ENCODE data around the gene OGFOD2.
"Not testable (repeated sequence)": the region's sequence is repeated elsewhere in the genome, so short reads cannot be mapped to it uniquely, and the experiment has no call there.

Gene OGFOD2

GRCh38 chr12:122974892-122975789 is at the start of gene OGFOD2:
Gene OGFOD2, plus strand, starts transcription at chr12:122975244. Its CDS starts 8 bp downstream, at chr12:122975252.
- DNase-seq: peak; percentile 86 to 88

GRCh38 chr12:122927756-122928403 is 47.2 kb upstream of the OGFOD2 start:
- no peak for DNase-seq

- no peak for DNase-seq
These were observed 46.5 kb upstream of the OGFOD2 start for GRCh38 chr12:122928404-122929147.

- no peak for DNase-seq
These were observed 45.9 kb upstream of the OGFOD2 start for GRCh38 chr12:122929148-122929538.

GRCh38 chr12:122929812-122930211 is 45.2 kb upstream of the OGFOD2 start:
- no peak for DNase-seq

GRCh38 chr12:122932207-122932606 is 42.8 kb upstream of the OGFOD2 start:
- no peak for DNase-seq

- DNase-seq: no peak
These were observed 40.3 kb upstream of the OGFOD2 start for GRCh38 chr12:122934722-122935121.

GRCh38 chr12:122935318-122935717 is 39.7 kb upstream of the OGFOD2 start:
- no peak for DNase-seq

GRCh38 chr12:122937622-122938091 is 37.4 kb upstream of the OGFOD2 start:
- no peak for DNase-seq

- DNase-seq: no peak
These were observed 35.9 kb upstream of the OGFOD2 start for GRCh38 chr12:122939125-122939524.

- DNase-seq: not testable (repeated sequence)
These were observed 33.7 kb upstream of the OGFOD2 start for GRCh38 chr12:122941351-122941750.

GRCh38 chr12:122942637-122943036 is 32.4 kb upstream of the OGFOD2 start:
- DNase-seq: no peak

- DNase-seq: no peak
These were observed 31.8 kb upstream of the OGFOD2 start for GRCh38 chr12:122943196-122943595.

- DNase-seq: no peak
These were observed 30.1 kb upstream of the OGFOD2 start for GRCh38 chr12:122944605-122945592.

GRCh38 chr12:122946690-122947341 is 28.2 kb upstream of the OGFOD2 start:
- peak; percentile 73 for DNase-seq

GRCh38 chr12:122947352-122947792 is 27.7 kb upstream of the OGFOD2 start:
- no peak for DNase-seq

- DNase-seq: no peak
These were observed 26.4 kb upstream of the OGFOD2 start for GRCh38 chr12:122948605-122949004.

- DNase-seq: no peak
These were observed 25.6 kb upstream of the OGFOD2 start for GRCh38 chr12:122949405-122949804.

- DNase-seq: no peak
These were observed 25.0 kb upstream of the OGFOD2 start for GRCh38 chr12:122949816-122950675.

- DNase-seq: no peak
These were observed 23.6 kb upstream of the OGFOD2 start for GRCh38 chr12:122951406-122951805.
